ENCODE data around the gene KCTD5.
"Not testable (repeated sequence)": the region's sequence is repeated elsewhere in the genome, so short reads cannot be mapped to it uniquely, and the experiment has no call there.

The KCTD5 gene

DNA sequence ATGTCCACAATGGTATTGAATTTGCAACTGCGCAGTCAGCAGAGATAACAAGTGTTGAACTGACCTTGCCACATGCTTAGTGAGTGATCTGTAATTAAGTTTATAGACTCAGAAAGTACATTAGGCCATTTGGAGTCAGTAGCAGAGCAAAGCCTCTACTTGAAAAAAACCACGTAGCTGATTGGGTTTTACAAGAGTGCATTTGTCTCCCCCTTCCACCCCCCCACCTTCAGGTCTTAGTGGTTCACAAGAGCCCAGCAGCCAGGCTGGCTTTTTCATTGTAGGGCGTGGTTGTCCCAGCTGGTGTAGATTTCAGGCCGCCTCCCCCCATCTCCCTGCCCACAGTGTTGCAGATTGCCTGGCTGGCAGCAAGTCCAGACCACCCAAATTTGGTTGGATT lies 2.4 kb upstream of the KCTD5 start:
- DNase-seq = not testable (repeated sequence)

DNA sequence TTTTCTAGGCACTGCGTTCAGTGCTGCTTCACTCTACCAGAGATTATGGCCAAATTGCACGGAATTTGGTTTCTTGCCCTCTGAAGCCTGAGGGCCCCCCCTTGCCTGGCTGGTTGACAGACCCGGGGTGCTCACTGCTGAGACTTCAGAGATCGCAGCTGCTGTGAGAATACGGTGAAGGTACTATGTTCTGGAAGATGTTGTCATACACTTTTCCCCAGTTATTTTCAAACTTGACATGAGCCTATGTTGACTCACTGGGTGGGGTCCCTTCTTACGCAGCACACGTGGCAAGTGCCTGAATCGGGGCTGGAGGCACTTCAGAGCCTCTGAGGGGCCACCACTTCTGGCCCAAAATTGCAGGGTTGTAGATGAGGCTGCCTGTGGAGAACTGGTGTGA lies 2.0 kb upstream of the KCTD5 start:
- H3K27ac ChIP-seq; H3K36me3 ChIP-seq; H3K4me3 ChIP-seq; H3K27me3 ChIP-seq; H3K9me3 ChIP-seq; DNase-seq; intact Hi-C loops (cut with DNase I; ENCODE audit: low total_unique reads): not testable (repeated sequence)
- peaks cover 4 to 21% (median 17%) of the 10 kb centered on the region in 4 donors for H3K4me1 ChIP-seq

More for the DNA sequence above, 2.4 kb upstream of the KCTD5 start:
- H3K36me3 ChIP-seq; intact Hi-C loops (cut with DNase I; ENCODE audit: low total_unique reads); H3K9me3 ChIP-seq; H3K4me3 ChIP-seq; H3K27me3 ChIP-seq; H3K27ac ChIP-seq: not testable (repeated sequence)
- peaks cover 4 to 21% (median 17%) of the 10 kb centered on the region in 4 donors for H3K4me1 ChIP-seq

DNA sequence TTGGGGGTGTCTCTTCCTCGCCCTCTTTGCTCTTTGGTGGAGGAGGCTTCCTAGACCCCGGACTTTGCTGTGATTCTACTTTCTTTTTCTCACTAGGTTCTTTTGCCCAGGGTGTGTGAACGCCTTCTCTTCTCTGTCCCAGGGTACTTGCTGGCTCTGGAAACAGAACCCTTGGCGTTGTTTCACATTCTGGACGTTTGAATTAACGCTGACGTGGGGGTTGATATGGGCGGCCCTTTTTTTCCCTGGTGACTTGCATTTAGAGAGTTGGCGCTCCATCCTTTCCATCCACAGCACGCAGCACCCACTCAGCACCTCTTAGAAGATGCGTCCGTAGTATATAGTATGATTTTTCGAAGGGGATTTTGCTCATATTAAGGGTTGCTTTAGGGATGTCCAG lies 718 bp downstream of the KCTD5 start:
- DNase-seq; H3K36me3 ChIP-seq; intact Hi-C loops (cut with DNase I; ENCODE audit: low total_unique reads); H3K9me3 ChIP-seq; H3K27me3 ChIP-seq: not testable (repeated sequence)
- Histone ChIP-seq H3K4me1 (peaks cover 4 to 27% (median 17%) of the 10 kb centered on the region in 4 donors), H3K27ac (peak overlapping the region; percentile 77 to 84), H3K4me3 (peak overlapping the region; percentile 83 to 97)

DNA sequence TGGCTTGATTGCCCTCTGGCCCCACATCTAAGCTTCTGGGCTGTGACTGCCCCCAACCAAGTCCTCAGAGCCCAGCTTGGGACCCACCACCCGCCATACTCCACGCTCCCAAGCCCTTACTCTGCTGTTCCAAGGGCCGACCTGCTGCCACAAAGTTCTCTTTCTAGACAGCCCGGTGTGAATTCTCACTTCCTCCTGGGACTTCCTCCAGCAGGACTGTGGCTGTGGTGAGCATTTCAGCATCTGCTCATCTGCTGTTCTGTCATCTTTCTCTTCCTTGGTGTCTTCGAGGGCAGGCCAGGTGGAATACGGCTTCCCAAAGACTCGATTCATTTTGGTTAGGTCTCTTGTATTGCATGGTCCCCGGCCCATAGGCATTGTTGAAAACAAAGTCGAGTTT lies 3.8 kb downstream of the KCTD5 start:
- H3K27ac ChIP-seq; H3K9me3 ChIP-seq; intact Hi-C loops (cut with DNase I; ENCODE audit: low total_unique reads); DNase-seq; H3K4me3 ChIP-seq; H3K27me3 ChIP-seq: not testable (repeated sequence)
- Histone ChIP-seq H3K4me1 (peaks cover 4 to 31% (median 19%) of the 10 kb centered on the region in 4 donors), H3K36me3 (peaks cover 0 to 13% (median 3%) of the 10 kb centered on the region in 3 donors)

DNA sequence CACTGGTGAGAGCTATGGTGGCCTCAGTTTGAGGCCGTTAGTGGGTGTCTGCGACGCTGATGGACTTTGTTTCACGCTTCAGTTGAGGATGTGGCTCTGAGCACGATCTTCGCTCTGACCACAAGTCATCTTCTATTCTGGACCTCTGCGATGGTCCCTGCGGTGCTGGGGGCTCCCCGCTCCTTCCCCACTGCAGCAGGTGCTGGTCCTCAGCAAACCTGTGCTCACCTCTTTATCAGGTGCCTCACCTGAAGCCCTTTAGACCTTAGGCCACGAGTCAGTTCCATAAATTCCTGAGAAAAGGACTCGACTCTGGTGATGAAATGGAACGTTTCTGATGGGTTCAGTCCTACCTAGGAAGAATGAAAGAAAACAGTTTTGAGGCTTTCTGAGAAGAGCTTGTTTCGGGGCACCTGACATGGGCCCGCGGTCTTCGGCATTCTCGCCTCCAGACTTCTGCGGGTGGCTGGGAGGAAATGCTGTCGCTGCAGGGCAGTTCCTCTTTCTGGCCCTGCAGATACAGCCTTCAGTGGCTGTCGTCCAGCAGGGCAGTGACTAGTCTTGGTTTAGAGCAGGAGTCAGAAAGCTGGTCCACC lies 4.7 kb downstream of the KCTD5 start:
- Histone ChIP-seq H3K4me3 (no peak overlapping the region), H3K27me3 (no peaks in the 10 kb centered on the region), H3K27ac (no peak overlapping the region), H3K9me3 (no peaks in the 10 kb centered on the region), H3K36me3 (peaks cover 0 to 23% (median 13%) of the 10 kb centered on the region in 3 donors), H3K4me1 (peaks cover 3 to 26% (median 13%) of the 10 kb centered on the region in 4 donors)
- intact Hi-C loops (cut with DNase I; ENCODE audit: low total_unique reads) = no loop called here
- DNase-seq = peak; percentile 59 to 76
- TF ChIP-seq, protein P1, sequence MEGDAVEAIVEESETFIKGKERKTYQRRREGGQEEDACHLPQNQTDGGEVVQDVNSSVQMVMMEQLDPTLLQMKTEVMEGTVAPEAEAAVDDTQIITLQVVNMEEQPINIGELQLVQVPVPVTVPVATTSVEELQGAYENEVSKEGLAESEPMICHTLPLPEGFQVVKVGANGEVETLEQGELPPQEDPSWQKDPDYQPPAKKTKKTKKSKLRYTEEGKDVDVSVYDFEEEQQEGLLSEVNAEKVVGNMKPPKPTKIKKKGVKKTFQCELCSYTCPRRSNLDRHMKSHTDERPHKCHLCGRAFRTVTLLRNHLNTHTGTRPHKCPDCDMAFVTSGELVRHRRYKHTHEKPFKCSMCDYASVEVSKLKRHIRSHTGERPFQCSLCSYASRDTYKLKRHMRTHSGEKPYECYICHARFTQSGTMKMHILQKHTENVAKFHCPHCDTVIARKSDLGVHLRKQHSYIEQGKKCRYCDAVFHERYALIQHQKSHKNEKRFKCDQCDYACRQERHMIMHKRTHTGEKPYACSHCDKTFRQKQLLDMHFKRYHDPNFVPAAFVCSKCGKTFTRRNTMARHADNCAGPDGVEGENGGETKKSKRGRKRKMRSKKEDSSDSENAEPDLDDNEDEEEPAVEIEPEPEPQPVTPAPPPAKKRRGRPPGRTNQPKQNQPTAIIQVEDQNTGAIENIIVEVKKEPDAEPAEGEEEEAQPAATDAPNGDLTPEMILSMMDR (IDR thresholded peaks at IDR 0.05) = no peak

DNA sequence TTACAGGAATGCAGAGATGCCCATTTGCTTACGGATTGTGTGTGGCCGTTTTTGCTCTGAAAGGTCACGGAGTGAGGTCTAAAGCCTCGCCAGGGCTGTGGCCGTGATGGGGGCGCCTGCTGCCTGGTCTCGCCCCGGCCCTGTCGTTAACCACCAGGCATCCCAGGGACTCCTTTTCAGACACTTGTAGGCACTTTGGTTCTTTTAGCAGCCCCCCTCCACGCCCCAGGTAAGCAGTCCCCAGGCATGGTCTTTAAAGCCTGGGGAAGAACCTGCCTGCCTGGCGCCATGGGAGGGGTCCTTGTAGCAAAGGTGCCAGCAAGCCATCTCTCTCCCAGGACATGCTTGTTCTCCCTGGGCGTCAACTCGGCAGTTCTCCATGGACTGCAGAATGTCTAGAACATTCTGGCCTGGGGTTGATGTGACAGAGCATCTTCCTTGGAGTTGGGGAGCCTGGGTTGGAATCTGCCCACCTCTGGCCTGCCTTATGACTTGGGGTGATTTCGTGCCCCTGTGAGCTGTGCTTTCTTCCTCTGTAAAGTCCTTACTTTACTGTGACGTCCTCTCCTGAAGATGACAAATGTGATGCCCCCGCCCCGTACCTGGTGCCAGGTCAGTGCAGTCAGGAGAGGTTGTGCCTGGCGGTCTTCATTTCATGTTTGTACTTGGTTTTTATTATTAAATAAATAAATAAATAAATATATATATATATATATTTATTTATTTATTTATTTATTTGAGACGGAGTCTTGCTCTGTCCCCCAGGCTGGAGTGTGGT lies 5.4 kb downstream of the KCTD5 start:
- Histone ChIP-seq H3K36me3 (peaks cover 0 to 24% (median 13%) of the 10 kb centered on the region in 3 donors), H3K27ac (no peak overlapping the region), H3K4me1 (peaks cover 0 to 31% (median 13%) of the 10 kb centered on the region in 4 donors), H3K4me3 (no peak overlapping the region), H3K9me3 (no peaks in the 10 kb centered on the region), H3K27me3 (no peaks in the 10 kb centered on the region)
- intact Hi-C loops (cut with DNase I; ENCODE audit: low total_unique reads) = no loop called here
- TF ChIP-seq, protein P1 (IDR thresholded peaks at IDR 0.05) = no peak
- DNase-seq = peak in 1 of 2 donors; percentile 53

DNA sequence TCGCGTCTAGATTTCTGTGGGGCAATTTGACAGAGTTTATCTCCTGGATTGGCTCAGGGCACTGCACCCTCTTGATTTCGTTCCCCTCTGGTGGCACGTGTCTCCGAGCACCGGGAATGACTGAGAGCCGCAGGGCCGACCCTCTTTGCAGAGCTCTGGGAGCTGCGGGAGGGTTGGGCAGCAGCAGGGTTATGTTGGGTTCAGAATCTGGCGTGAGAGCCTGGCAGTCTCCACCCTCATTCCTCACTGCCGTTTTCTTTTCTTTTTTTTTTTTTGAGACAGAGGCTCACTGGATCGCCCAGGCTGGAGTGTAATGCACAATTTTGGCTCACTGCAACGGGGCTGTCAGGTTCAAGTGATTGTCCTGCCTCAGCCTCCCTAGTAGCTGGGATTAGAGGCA lies 7.1 kb downstream of the KCTD5 start:
- H3K27ac ChIP-seq; DNase-seq; intact Hi-C loops (cut with DNase I; ENCODE audit: low total_unique reads); H3K27me3 ChIP-seq; H3K4me3 ChIP-seq; H3K9me3 ChIP-seq: not testable (repeated sequence)
- peaks cover 0 to 24% (median 13%) of the 10 kb centered on the region in 3 donors for H3K36me3 ChIP-seq
- H3K4me1 ChIP-seq = peaks cover 0 to 27% (median 6%) of the 10 kb centered on the region in 4 donors
